Measurements from ENCODE around the gene TMEM161A. TPM values are rescaled to one million over a fixed set of nuclear protein-coding genes. Genes with fewer than 3 reads are reported as not detected.
"Not testable (repeated sequence)": the region's sequence is repeated elsewhere in the genome, so short reads cannot be mapped to it uniquely, and the experiment has no call there.

The TMEM161A gene
- total RNA-seq, 1 donor from 2014 or later, result 46.0 TPM

- Mint-ChIP-seq H3K27ac (no peak overlapping the region), H3K9me3 (no peaks in the 10 kb centered on the region), H3K27me3 (ENCODE audit: insufficient read depth) (no peaks in the 10 kb centered on the region), H3K36me3 (ENCODE audit: low read depth) (no peaks in the 10 kb centered on the region), H3K4me3 (no peak overlapping the region), H3K4me1 (ENCODE audit: low read depth) (no peaks in the 10 kb centered on the region)
- intact Hi-C loops (cut with micrococcal nuclease), result no loop called here
- no peak for DNase-seq (ENCODE audit: low spot score)
Measured at GRCh38 chr19:19110410-19111135, 27.7 kb downstream of the TMEM161A start.

- Mint-ChIP-seq H3K27me3 (ENCODE audit: insufficient read depth) (no peaks in the 10 kb centered on the region), H3K36me3 (ENCODE audit: low read depth) (no peaks in the 10 kb centered on the region), H3K27ac (no peak overlapping the region), H3K9me3 (no peaks in the 10 kb centered on the region), H3K4me3 (no peak overlapping the region), H3K4me1 (ENCODE audit: low read depth) (no peaks in the 10 kb centered on the region)
- intact Hi-C loops (cut with micrococcal nuclease), result no loop called here
- DNase-seq (ENCODE audit: low spot score), result no peak
Measured at GRCh38 chr19:19109601-19110000, 28.7 kb downstream of the TMEM161A start.

- Mint-ChIP-seq H3K9me3 (no peaks in the 10 kb centered on the region), H3K27ac (no peak overlapping the region), H3K4me3 (no peak overlapping the region), H3K36me3 (ENCODE audit: low read depth) (no peaks in the 10 kb centered on the region), H3K4me1 (ENCODE audit: low read depth) (no peaks in the 10 kb centered on the region), H3K27me3 (ENCODE audit: insufficient read depth) (no peaks in the 10 kb centered on the region)
- intact Hi-C loops (cut with micrococcal nuclease), result no loop called here
- no peak for DNase-seq (ENCODE audit: low spot score)
Measured at GRCh38 chr19:19107654-19108053, 30.6 kb downstream of the TMEM161A start.

- H3K4me3 Mint-ChIP-seq; intact Hi-C loops (cut with micrococcal nuclease); H3K27ac Mint-ChIP-seq; H3K9me3 Mint-ChIP-seq; DNase-seq (ENCODE audit: low spot score); H3K4me1 Mint-ChIP-seq (ENCODE audit: low read depth); H3K27me3 Mint-ChIP-seq (ENCODE audit: insufficient read depth); H3K36me3 Mint-ChIP-seq (ENCODE audit: low read depth): not testable (repeated sequence)
Measured at GRCh38 chr19:19106938-19107337, 31.3 kb downstream of the TMEM161A start.

GRCh38 chr19:19106056-19106551, 32.2 kb downstream of the TMEM161A start:
- no peak overlapping the region for H3K4me3 Mint-ChIP-seq
- no peaks in the 10 kb centered on the region for H3K27me3 Mint-ChIP-seq (ENCODE audit: insufficient read depth)
- no peak overlapping the region for H3K27ac Mint-ChIP-seq
- no peaks in the 10 kb centered on the region for H3K9me3 Mint-ChIP-seq
- DNase-seq (ENCODE audit: low spot score), result no peak
- H3K4me1 Mint-ChIP-seq (ENCODE audit: low read depth), result no peaks in the 10 kb centered on the region
- intact Hi-C loops (cut with micrococcal nuclease), result no loop called here
- H3K36me3 Mint-ChIP-seq (ENCODE audit: low read depth), result no peaks in the 10 kb centered on the region

- Mint-ChIP-seq H3K9me3 (no peaks in the 10 kb centered on the region), H3K4me1 (ENCODE audit: low read depth) (no peaks in the 10 kb centered on the region), H3K27ac (no peak overlapping the region), H3K36me3 (ENCODE audit: low read depth) (no peaks in the 10 kb centered on the region), H3K27me3 (ENCODE audit: insufficient read depth) (no peaks in the 10 kb centered on the region), H3K4me3 (no peak overlapping the region)
- no peak for DNase-seq (ENCODE audit: low spot score)
- intact Hi-C loops (cut with micrococcal nuclease), result no loop called here
Measured at GRCh38 chr19:19105365-19106055, 32.8 kb downstream of the TMEM161A start.

GRCh38 chr19:19103167-19103566, 35.1 kb downstream of the TMEM161A start:
- intact Hi-C loops (cut with micrococcal nuclease), result no loop called here
- H3K27me3 Mint-ChIP-seq (ENCODE audit: insufficient read depth), result no peaks in the 10 kb centered on the region
- no peaks in the 10 kb centered on the region for H3K36me3 Mint-ChIP-seq (ENCODE audit: low read depth)
- H3K27ac Mint-ChIP-seq, result no peak overlapping the region
- H3K4me3 Mint-ChIP-seq, result no peak overlapping the region
- H3K9me3 Mint-ChIP-seq, result no peaks in the 10 kb centered on the region
- no peaks in the 10 kb centered on the region for H3K4me1 Mint-ChIP-seq (ENCODE audit: low read depth)
- DNase-seq (ENCODE audit: low spot score), result no peak

- H3K9me3 Mint-ChIP-seq; H3K36me3 Mint-ChIP-seq (ENCODE audit: low read depth); H3K4me3 Mint-ChIP-seq; intact Hi-C loops (cut with micrococcal nuclease); H3K27ac Mint-ChIP-seq; DNase-seq (ENCODE audit: low spot score); H3K4me1 Mint-ChIP-seq (ENCODE audit: low read depth); H3K27me3 Mint-ChIP-seq (ENCODE audit: insufficient read depth): not testable (repeated sequence)
Measured at GRCh38 chr19:19102566-19102965, 35.7 kb downstream of the TMEM161A start.

- H3K4me3 Mint-ChIP-seq, result no peak overlapping the region
- no peaks in the 10 kb centered on the region for H3K27me3 Mint-ChIP-seq (ENCODE audit: insufficient read depth)
- DNase-seq (ENCODE audit: low spot score), result no peak
- H3K27ac Mint-ChIP-seq, result no peak overlapping the region
- H3K36me3 Mint-ChIP-seq (ENCODE audit: low read depth), result no peaks in the 10 kb centered on the region
- intact Hi-C loops (cut with micrococcal nuclease), result no loop called here
- H3K4me1 Mint-ChIP-seq (ENCODE audit: low read depth), result no peaks in the 10 kb centered on the region
- H3K9me3 Mint-ChIP-seq, result no peaks in the 10 kb centered on the region
Measured at GRCh38 chr19:19101540-19101939, 36.7 kb downstream of the TMEM161A start.

- intact Hi-C loops (cut with micrococcal nuclease), result no loop called here
- no peak overlapping the region for H3K27ac Mint-ChIP-seq
- no peaks in the 10 kb centered on the region for H3K36me3 Mint-ChIP-seq (ENCODE audit: low read depth)
- no peak for DNase-seq (ENCODE audit: low spot score)
- H3K27me3 Mint-ChIP-seq (ENCODE audit: insufficient read depth), result no peaks in the 10 kb centered on the region
- H3K9me3 Mint-ChIP-seq, result no peaks in the 10 kb centered on the region
- H3K4me1 Mint-ChIP-seq (ENCODE audit: low read depth), result no peaks in the 10 kb centered on the region
- no peak overlapping the region for H3K4me3 Mint-ChIP-seq
Measured at GRCh38 chr19:19098703-19099632, 39.3 kb downstream of the TMEM161A start.

GRCh38 chr19:19098084-19098702, 40.1 kb downstream of the TMEM161A start:
- no peaks in the 10 kb centered on the region for H3K9me3 Mint-ChIP-seq
- intact Hi-C loops (cut with micrococcal nuclease), result no loop called here
- no peaks in the 10 kb centered on the region for H3K36me3 Mint-ChIP-seq (ENCODE audit: low read depth)
- no peaks in the 10 kb centered on the region for H3K27me3 Mint-ChIP-seq (ENCODE audit: insufficient read depth)
- H3K27ac Mint-ChIP-seq, result no peak overlapping the region
- no peak overlapping the region for H3K4me3 Mint-ChIP-seq
- DNase-seq (ENCODE audit: low spot score), result no peak
- no peaks in the 10 kb centered on the region for H3K4me1 Mint-ChIP-seq (ENCODE audit: low read depth)

All from activated T-helper 1 cell treated with anti-CD3 and anti-CD28 coated beads, Interleukin-12 subunit alpha, Interleukin-12 subunit beta, Interleukin-2, Interleukin-4 antibody, amounts not matched to agents 30 ng/mL and 10 ng/mL and 1 ng/mL, durations not matched to agents 14 hours and 24 hours and 36 hours (primary cell).